ENCODE data around the gene SLC9A7.

SLC9A7 gene

GRCh38 chrX:46737462-46737861 lies 21.5 kb downstream of the SLC9A7 start:
- H3K4me1 ChIP-seq (ENCODE audit: insufficient read depth, low read length, poor library complexity, severe bottlenecking) = no peaks in the 10 kb centered on the region
- no peak overlapping the region for H2AFZ ChIP-seq (ENCODE audit: low read length)
- H4K20me1 ChIP-seq (ENCODE audit: insufficient read depth, low read length, poor library complexity, severe bottlenecking) = no peaks in the 10 kb centered on the region
- peaks cover 5% of the 10 kb centered on the region; the same call in 1 of the 2 replicates for H3K9me3 ChIP-seq (ENCODE audit: insufficient read depth, low read depth, low read length)
- H3K4me3 ChIP-seq (ENCODE audit: low read length, poor library complexity, severe bottlenecking) = no peak overlapping the region
- no peaks in the 10 kb centered on the region for H3K27me3 ChIP-seq (ENCODE audit: insufficient read depth, low read length, poor library complexity, severe bottlenecking)
- H3K9ac ChIP-seq (ENCODE audit: low read depth, low read length, poor library complexity, severe bottlenecking) = no peak overlapping the region
- no peaks in the 10 kb centered on the region for H3F3A ChIP-seq (ENCODE audit: low read depth)
- no peak overlapping the region for H3K4me2 ChIP-seq (ENCODE audit: low read depth, low read length, poor library complexity, severe bottlenecking)
- no peaks in the 10 kb centered on the region for H3K79me2 ChIP-seq (ENCODE audit: insufficient read depth, low read length)
- TF ChIP-seq CTCF (conservative IDR thresholded peaks at IDR 0.05; ENCODE audit: low read length) (no peak), EZH2phosphoT487 (IDR thresholded peaks at IDR 0.05; ENCODE audit: borderline replicate concordance) (no peak)
- H3K9me2 ChIP-seq (replicated peaks; ENCODE audit: low read depth, low read length) = no peaks in the 10 kb centered on the region
- no peaks in the 10 kb centered on the region for H3K36me3 ChIP-seq (ENCODE audit: insufficient read depth, low read length)

- Histone ChIP-seq H3K27me3 (ENCODE audit: insufficient read depth, low read length, poor library complexity, severe bottlenecking) (no peaks in the 10 kb centered on the region), H3K4me2 (ENCODE audit: low read depth, low read length, poor library complexity, severe bottlenecking) (no peak overlapping the region)
Measured at GRCh38 chrX:46737041-46737440, 21.9 kb downstream of the SLC9A7 start.

GRCh38 chrX:46735622-46736021 lies 23.3 kb downstream of the SLC9A7 start:
- no peaks in the 10 kb centered on the region for H3F3A ChIP-seq (ENCODE audit: low read depth)
- H3K9ac ChIP-seq (ENCODE audit: low read depth, low read length, poor library complexity, severe bottlenecking) = no peak overlapping the region
- H2AFZ ChIP-seq (ENCODE audit: low read length) = no peak overlapping the region
- H3K9me3 ChIP-seq (ENCODE audit: insufficient read depth, low read depth, low read length) = peaks cover 5% of the 10 kb centered on the region; the same call in 1 of the 2 replicates
- no peaks in the 10 kb centered on the region for H3K9me2 ChIP-seq (replicated peaks; ENCODE audit: low read depth, low read length)
- H4K20me1 ChIP-seq (ENCODE audit: insufficient read depth, low read length, poor library complexity, severe bottlenecking) = no peaks in the 10 kb centered on the region
- TF ChIP-seq CTCF (conservative IDR thresholded peaks at IDR 0.05; ENCODE audit: low read length) (no peak), EZH2phosphoT487 (IDR thresholded peaks at IDR 0.05; ENCODE audit: borderline replicate concordance) (no peak)
- no peaks in the 10 kb centered on the region for H3K4me1 ChIP-seq (ENCODE audit: insufficient read depth, low read length, poor library complexity, severe bottlenecking)
- no peaks in the 10 kb centered on the region for H3K79me2 ChIP-seq (ENCODE audit: insufficient read depth, low read length)
- H3K4me3 ChIP-seq (ENCODE audit: low read length, poor library complexity, severe bottlenecking) = no peak overlapping the region
- H3K36me3 ChIP-seq (ENCODE audit: insufficient read depth, low read length) = no peaks in the 10 kb centered on the region
- no peak overlapping the region for H3K4me2 ChIP-seq (ENCODE audit: low read depth, low read length, poor library complexity, severe bottlenecking)
- no peaks in the 10 kb centered on the region for H3K27me3 ChIP-seq (ENCODE audit: insufficient read depth, low read length, poor library complexity, severe bottlenecking)

More at GRCh38 chrX:46737041-46737440, 21.9 kb downstream of the SLC9A7 start:
- H3F3A ChIP-seq (ENCODE audit: low read depth) = no peaks in the 10 kb centered on the region
- H3K4me3 ChIP-seq (ENCODE audit: low read length, poor library complexity, severe bottlenecking) = no peak overlapping the region
- peaks cover 5% of the 10 kb centered on the region; the same call in 1 of the 2 replicates for H3K9me3 ChIP-seq (ENCODE audit: insufficient read depth, low read depth, low read length)
- no peak overlapping the region for H3K9ac ChIP-seq (ENCODE audit: low read depth, low read length, poor library complexity, severe bottlenecking)
- H2AFZ ChIP-seq (ENCODE audit: low read length) = no peak overlapping the region
- H3K9me2 ChIP-seq (replicated peaks; ENCODE audit: low read depth, low read length) = no peaks in the 10 kb centered on the region
- no peaks in the 10 kb centered on the region for H4K20me1 ChIP-seq (ENCODE audit: insufficient read depth, low read length, poor library complexity, severe bottlenecking)
- no peaks in the 10 kb centered on the region for H3K4me1 ChIP-seq (ENCODE audit: insufficient read depth, low read length, poor library complexity, severe bottlenecking)
- no peaks in the 10 kb centered on the region for H3K36me3 ChIP-seq (ENCODE audit: insufficient read depth, low read length)
- no peaks in the 10 kb centered on the region for H3K79me2 ChIP-seq (ENCODE audit: insufficient read depth, low read length)
- TF ChIP-seq EZH2phosphoT487 (IDR thresholded peaks at IDR 0.05; ENCODE audit: borderline replicate concordance) (no peak), CTCF (conservative IDR thresholded peaks at IDR 0.05; ENCODE audit: low read length) (no peak)

Measured in Loucy (cell line).